GM19328 (cell line): Measurements from ENCODE around the gene LCE5A.
"Not testable (repeated sequence)": the region's sequence is repeated elsewhere in the genome, so short reads cannot be mapped to it uniquely, and the experiment has no call there.

Experiments used
- ATAC-seq: cut with Tn5 transposase; IDR thresholded peaks from one replicate; pipeline ENCODE4 v1.9.1; 2021; ENCODE audit warnings: mild to moderate bottlenecking, moderate library complexity; ENCODE audit not compliant: unreplicated experiment

LCE5A gene

GRCh38 chr1:152510503-152510902 lies at the start of gene LCE5A:
Gene LCE5A, plus strand, starts transcription at chr1:152510803. Its CDS starts 732 bp downstream, at chr1:152511535.
- no peak for ATAC-seq

- no peak for ATAC-seq
Measured at GRCh38 chr1:152461544-152461943, 49.1 kb upstream of the LCE5A start.

- no peak for ATAC-seq
Measured at GRCh38 chr1:152462636-152463035, 48.0 kb upstream of the LCE5A start.

- no peak for ATAC-seq
Measured at GRCh38 chr1:152466217-152466616, 44.4 kb upstream of the LCE5A start.

GRCh38 chr1:152473887-152474537 lies 36.6 kb upstream of the LCE5A start:
- no peak for ATAC-seq

GRCh38 chr1:152479792-152480595 lies 30.6 kb upstream of the LCE5A start:
- ATAC-seq = no peak

- no peak for ATAC-seq
Measured at GRCh38 chr1:152481869-152482664, 28.5 kb upstream of the LCE5A start.

GRCh38 chr1:152486400-152487006 lies 24.1 kb upstream of the LCE5A start:
- ATAC-seq = no peak

GRCh38 chr1:152487871-152488270 lies 22.7 kb upstream of the LCE5A start:
- ATAC-seq = no peak

- ATAC-seq = not testable (repeated sequence)
Measured at GRCh38 chr1:152491537-152491936, 19.1 kb upstream of the LCE5A start.

GRCh38 chr1:152495066-152495675 lies 15.4 kb upstream of the LCE5A start:
- no peak for ATAC-seq

- no peak for ATAC-seq
Measured at GRCh38 chr1:152497273-152497672, 13.3 kb upstream of the LCE5A start.

- ATAC-seq = no peak
Measured at GRCh38 chr1:152501704-152502103, 8.9 kb upstream of the LCE5A start.

- no peak for ATAC-seq
Measured at GRCh38 chr1:152502496-152503180, 8.0 kb upstream of the LCE5A start.

- no peak for ATAC-seq
Measured at GRCh38 chr1:152505083-152505482, 5.5 kb upstream of the LCE5A start.

GRCh38 chr1:152506899-152507498 lies 3.6 kb upstream of the LCE5A start:
- no peak for ATAC-seq

- ATAC-seq = no peak
Measured at GRCh38 chr1:152511596-152511995, 993 bp downstream of the LCE5A start.

- no peak for ATAC-seq
Measured at GRCh38 chr1:152513081-152513480, 2.5 kb downstream of the LCE5A start.

GRCh38 chr1:152514715-152515433 lies 4.3 kb downstream of the LCE5A start:
- no peak for ATAC-seq
